ENCODE results near the gene SPRYD7. TPM values are rescaled to one million over a fixed set of nuclear protein-coding genes. Genes with fewer than 3 reads are reported as not detected.

Gene SPRYD7
- total RNA-seq, 1 donor from 2014 or later, result 10.3 TPM

- no peak overlapping the region for H3K27ac ChIP-seq (ENCODE audit: low read depth, low read length)
- H3K36me3 ChIP-seq (ENCODE audit: insufficient read depth, low read length), result no peaks in the 10 kb centered on the region
- no peaks in the 10 kb centered on the region for H3K9me3 Mint-ChIP-seq (ENCODE audit: unreplicated experiment)
- no peaks in the 10 kb centered on the region for H3K27me3 ChIP-seq (ENCODE audit: insufficient read depth, low read length)
- no peaks in the 10 kb centered on the region for H3K27me3 Mint-ChIP-seq (ENCODE audit: low read depth, unreplicated experiment)
- H3K4me3 ChIP-seq (ENCODE audit: insufficient read depth, low read depth, low read length), result no peak overlapping the region
- H2AFZ ChIP-seq (ENCODE audit: low read depth, low read length), result no peak overlapping the region
- H3K4me2 ChIP-seq (ENCODE audit: low read length), result no peak overlapping the region
- no peaks in the 10 kb centered on the region for H3K9me3 ChIP-seq (ENCODE audit: insufficient read depth, low read depth, low read length)
- H3K27ac Mint-ChIP-seq (ENCODE audit: unreplicated experiment), result no peak overlapping the region
- FAIRE-seq, result no peak
- peaks cover 15% of the 10 kb centered on the region for H3K79me2 ChIP-seq (ENCODE audit: insufficient read depth, low read length)
- H3K9ac ChIP-seq (ENCODE audit: low read length), result no peak overlapping the region
- H3K4me1 Mint-ChIP-seq (ENCODE audit: low read depth, unreplicated experiment), result peaks cover 5% of the 10 kb centered on the region
- TF ChIP-seq EZH2 (IDR thresholded peaks at IDR 0.05; ENCODE audit: insufficient read depth, low read length) (no peak), CTCF (IDR thresholded peaks at IDR 0.05; ENCODE audit: insufficient read depth, low read depth, low read length) (no peak)
- H3K4me3 Mint-ChIP-seq (ENCODE audit: unreplicated experiment), result no peak overlapping the region
- peaks cover 5% of the 10 kb centered on the region for H3K4me1 ChIP-seq (ENCODE audit: insufficient read depth, low read length)
- H4K20me1 ChIP-seq (ENCODE audit: insufficient read depth, low read length), result peaks cover 3% of the 10 kb centered on the region
- DNase-seq (ENCODE audit: low read depth), result no peak
- no peaks in the 10 kb centered on the region for H3K36me3 Mint-ChIP-seq (ENCODE audit: low read depth, unreplicated experiment)
Observed at GRCh38 chr13:49938921-49939320, 2.8 kb upstream of the SPRYD7 start.

- Histone ChIP-seq H3K4me3 (ENCODE audit: insufficient read depth, low read depth, low read length) (no peak overlapping the region), H2AFZ (ENCODE audit: low read depth, low read length) (no peak overlapping the region), H3K9ac (ENCODE audit: low read length) (no peak overlapping the region), H3K79me2 (ENCODE audit: insufficient read depth, low read length) (peaks cover 18% of the 10 kb centered on the region), H3K36me3 (ENCODE audit: insufficient read depth, low read length) (no peaks in the 10 kb centered on the region), H3K4me1 (ENCODE audit: insufficient read depth, low read length) (peaks cover 5% of the 10 kb centered on the region), H3K27ac (ENCODE audit: low read depth, low read length) (no peak overlapping the region), H3K9me3 (ENCODE audit: insufficient read depth, low read depth, low read length) (no peaks in the 10 kb centered on the region), H3K27me3 (ENCODE audit: insufficient read depth, low read length) (no peaks in the 10 kb centered on the region), H3K4me2 (ENCODE audit: low read length) (no peak overlapping the region), H4K20me1 (ENCODE audit: insufficient read depth, low read length) (peaks cover 3% of the 10 kb centered on the region)
- DNase-seq (ENCODE audit: low read depth) (no peak), FAIRE-seq (no peak)
- Mint-ChIP-seq H3K27me3 (ENCODE audit: low read depth, unreplicated experiment) (no peaks in the 10 kb centered on the region), H3K4me1 (ENCODE audit: low read depth, unreplicated experiment) (peaks cover 8% of the 10 kb centered on the region), H3K27ac (ENCODE audit: unreplicated experiment) (no peak overlapping the region), H3K36me3 (ENCODE audit: low read depth, unreplicated experiment) (no peaks in the 10 kb centered on the region), H3K9me3 (ENCODE audit: unreplicated experiment) (no peaks in the 10 kb centered on the region), H3K4me3 (ENCODE audit: unreplicated experiment) (no peak overlapping the region)
- TF ChIP-seq EZH2 (IDR thresholded peaks at IDR 0.05; ENCODE audit: insufficient read depth, low read length) (no peak), CTCF (IDR thresholded peaks at IDR 0.05; ENCODE audit: insufficient read depth, low read depth, low read length) (no peak)
Observed at GRCh38 chr13:49938314-49938713, 2.2 kb upstream of the SPRYD7 start.

GRCh38 chr13:49936968-49937273 lies 781 bp upstream of the SPRYD7 start:
- peaks cover 5% of the 10 kb centered on the region for H3K4me1 ChIP-seq (ENCODE audit: insufficient read depth, low read length)
- H2AFZ ChIP-seq (ENCODE audit: low read depth, low read length), result peak overlapping the region; percentile 92
- Mint-ChIP-seq H3K27ac (ENCODE audit: unreplicated experiment) (no peak overlapping the region), H3K36me3 (ENCODE audit: low read depth, unreplicated experiment) (peaks cover 3% of the 10 kb centered on the region), H3K4me3 (ENCODE audit: unreplicated experiment) (peak overlapping the region; percentile 98), H3K9me3 (ENCODE audit: unreplicated experiment) (no peaks in the 10 kb centered on the region), H3K27me3 (ENCODE audit: low read depth, unreplicated experiment) (no peaks in the 10 kb centered on the region), H3K4me1 (ENCODE audit: low read depth, unreplicated experiment) (peaks cover 8% of the 10 kb centered on the region)
- no peaks in the 10 kb centered on the region for H3K36me3 ChIP-seq (ENCODE audit: insufficient read depth, low read length)
- H4K20me1 ChIP-seq (ENCODE audit: insufficient read depth, low read length), result peaks cover 7% of the 10 kb centered on the region
- FAIRE-seq, result no peak
- no peaks in the 10 kb centered on the region for H3K9me3 ChIP-seq (ENCODE audit: insufficient read depth, low read depth, low read length)
- peaks cover 31% of the 10 kb centered on the region for H3K79me2 ChIP-seq (ENCODE audit: insufficient read depth, low read length)
- H3K9ac ChIP-seq (ENCODE audit: low read length), result peak overlapping the region; percentile 71
- peak overlapping the region; percentile 82 for H3K4me3 ChIP-seq (ENCODE audit: insufficient read depth, low read depth, low read length)
- H3K27me3 ChIP-seq (ENCODE audit: insufficient read depth, low read length), result no peaks in the 10 kb centered on the region
- H3K4me2 ChIP-seq (ENCODE audit: low read length), result peak overlapping the region; percentile 95
- TF ChIP-seq CTCF (IDR thresholded peaks at IDR 0.05; ENCODE audit: insufficient read depth, low read depth, low read length) (no peak), EZH2 (IDR thresholded peaks at IDR 0.05; ENCODE audit: insufficient read depth, low read length) (no peak)
- no peak for DNase-seq (ENCODE audit: low read depth)
- H3K27ac ChIP-seq (ENCODE audit: low read depth, low read length), result no peak overlapping the region

All from astrocyte (in vitro differentiated cells and primary cell).